ENCODE results near the gene IL17C. TPM values are rescaled to one million over a fixed set of nuclear protein-coding genes. Genes with fewer than 3 reads are reported as not detected.

Gene IL17C
- total RNA-seq, 1 donor from 2014 or later, result not detected

Other genes with a start within 250 kb of the IL17C start
- 9.6 TPM for gene ZFPM1, start 185.3 kb upstream of the IL17C start, total RNA-seq
- 20.6 TPM for gene ZC3H18, start 68.2 kb upstream of the IL17C start, total RNA-seq
- gene CYBA, start 12.5 kb downstream of the IL17C start, total RNA-seq, result 26.8 TPM
- gene MVD, start 24.5 kb downstream of the IL17C start, total RNA-seq, result 27.1 TPM
- 0.97 TPM for gene SNAI3, start 47.9 kb downstream of the IL17C start, total RNA-seq
- gene RNF166, start 67.8 kb downstream of the IL17C start, total RNA-seq, result 17.1 TPM
- gene CTU2, start 67.9 kb downstream of the IL17C start, total RNA-seq, result 14.9 TPM
- gene PIEZO1, start 146.6 kb downstream of the IL17C start, total RNA-seq, result 20.4 TPM
- gene CDT1, start 165.2 kb downstream of the IL17C start, total RNA-seq, result 0.46 TPM
- 46.6 TPM for gene APRT, start 173.4 kb downstream of the IL17C start, total RNA-seq
- gene GALNS, start 218.4 kb downstream of the IL17C start, total RNA-seq, result 18.0 TPM
- 42.3 TPM for gene TRAPPC2L, start 218.6 kb downstream of the IL17C start, total RNA-seq
- not detected for gene PABPN1L, start 228.1 kb downstream of the IL17C start, total RNA-seq